ENCODE data around the gene LY6G6D. TPM values are rescaled to one million over a fixed set of nuclear protein-coding genes. Genes with fewer than 3 reads are reported as not detected.

LY6G6D gene
- total RNA-seq, 2 donors from 2014 or later, result not detected

DNA sequence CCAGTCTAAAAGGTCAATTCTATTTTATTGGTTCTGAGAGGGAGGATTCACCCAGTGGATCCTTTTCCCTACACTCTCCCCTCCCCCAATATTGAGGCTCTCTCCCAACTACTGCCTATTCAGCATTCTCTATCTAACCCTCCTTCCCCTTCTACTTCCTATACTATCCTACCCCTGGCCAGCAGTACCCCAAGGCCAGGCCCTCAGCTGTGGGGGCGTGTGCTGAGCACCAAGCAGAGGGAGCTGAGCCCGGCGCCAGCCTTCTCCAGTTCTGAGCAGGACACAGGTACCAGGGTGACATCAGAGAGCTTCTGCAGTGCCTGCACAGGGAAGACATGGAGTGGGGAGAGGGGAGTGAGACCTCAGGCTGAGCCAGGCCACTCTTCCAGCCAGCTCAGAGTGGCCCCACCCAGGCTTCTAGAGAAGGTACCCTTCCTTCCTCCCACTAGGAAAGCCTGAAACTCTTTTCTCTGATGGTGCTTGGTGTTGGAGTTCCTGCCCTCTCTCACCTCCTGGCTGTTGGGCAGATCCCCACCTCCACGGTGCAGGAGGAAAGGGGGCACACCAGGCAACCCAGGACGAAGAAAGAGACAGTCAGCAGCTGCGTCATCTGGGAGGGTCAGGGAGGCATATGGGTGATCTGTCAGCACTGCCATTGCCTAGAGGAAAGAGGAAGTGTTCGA, 12.0 kb downstream of the LY6G6D start:
- TF ChIP-seq POLR2A (IDR thresholded peaks at IDR 0.05) (no peak), POLR2AphosphoS5 (IDR thresholded peaks at IDR 0.05) (no peak)
- TF ChIP-seq, protein P1, sequence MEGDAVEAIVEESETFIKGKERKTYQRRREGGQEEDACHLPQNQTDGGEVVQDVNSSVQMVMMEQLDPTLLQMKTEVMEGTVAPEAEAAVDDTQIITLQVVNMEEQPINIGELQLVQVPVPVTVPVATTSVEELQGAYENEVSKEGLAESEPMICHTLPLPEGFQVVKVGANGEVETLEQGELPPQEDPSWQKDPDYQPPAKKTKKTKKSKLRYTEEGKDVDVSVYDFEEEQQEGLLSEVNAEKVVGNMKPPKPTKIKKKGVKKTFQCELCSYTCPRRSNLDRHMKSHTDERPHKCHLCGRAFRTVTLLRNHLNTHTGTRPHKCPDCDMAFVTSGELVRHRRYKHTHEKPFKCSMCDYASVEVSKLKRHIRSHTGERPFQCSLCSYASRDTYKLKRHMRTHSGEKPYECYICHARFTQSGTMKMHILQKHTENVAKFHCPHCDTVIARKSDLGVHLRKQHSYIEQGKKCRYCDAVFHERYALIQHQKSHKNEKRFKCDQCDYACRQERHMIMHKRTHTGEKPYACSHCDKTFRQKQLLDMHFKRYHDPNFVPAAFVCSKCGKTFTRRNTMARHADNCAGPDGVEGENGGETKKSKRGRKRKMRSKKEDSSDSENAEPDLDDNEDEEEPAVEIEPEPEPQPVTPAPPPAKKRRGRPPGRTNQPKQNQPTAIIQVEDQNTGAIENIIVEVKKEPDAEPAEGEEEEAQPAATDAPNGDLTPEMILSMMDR (IDR thresholded peaks at IDR 0.05), result no peak
- no peak for DNase-seq (ENCODE audit: low spot score)
- H3K27ac ChIP-seq, result peak overlapping the region in 1 of 2 donors; percentile 98
- intact Hi-C loops (cut with DNase I), result loop anchor here (5.0 kb wide), 2 partner anchors 45 to 170 kb away; partner anchors contain the start of genes EHMT2 and LY6G5C
- 68% methylated on average over 7 of the region's 7 CpGs for WGBS
- H3K4me1 ChIP-seq (replicated peaks), result peaks cover 4% of the 10 kb centered on the region
- H3K4me3 ChIP-seq, result no peak overlapping the region
- no peaks in the 10 kb centered on the region for H3K9me3 ChIP-seq
- H3K36me3 ChIP-seq, result peaks cover 4 to 7% of the 10 kb centered on the region in 2 donors
- no peaks in the 10 kb centered on the region for H3K27me3 ChIP-seq (replicated peaks; ENCODE audit: insufficient read depth)

DNA sequence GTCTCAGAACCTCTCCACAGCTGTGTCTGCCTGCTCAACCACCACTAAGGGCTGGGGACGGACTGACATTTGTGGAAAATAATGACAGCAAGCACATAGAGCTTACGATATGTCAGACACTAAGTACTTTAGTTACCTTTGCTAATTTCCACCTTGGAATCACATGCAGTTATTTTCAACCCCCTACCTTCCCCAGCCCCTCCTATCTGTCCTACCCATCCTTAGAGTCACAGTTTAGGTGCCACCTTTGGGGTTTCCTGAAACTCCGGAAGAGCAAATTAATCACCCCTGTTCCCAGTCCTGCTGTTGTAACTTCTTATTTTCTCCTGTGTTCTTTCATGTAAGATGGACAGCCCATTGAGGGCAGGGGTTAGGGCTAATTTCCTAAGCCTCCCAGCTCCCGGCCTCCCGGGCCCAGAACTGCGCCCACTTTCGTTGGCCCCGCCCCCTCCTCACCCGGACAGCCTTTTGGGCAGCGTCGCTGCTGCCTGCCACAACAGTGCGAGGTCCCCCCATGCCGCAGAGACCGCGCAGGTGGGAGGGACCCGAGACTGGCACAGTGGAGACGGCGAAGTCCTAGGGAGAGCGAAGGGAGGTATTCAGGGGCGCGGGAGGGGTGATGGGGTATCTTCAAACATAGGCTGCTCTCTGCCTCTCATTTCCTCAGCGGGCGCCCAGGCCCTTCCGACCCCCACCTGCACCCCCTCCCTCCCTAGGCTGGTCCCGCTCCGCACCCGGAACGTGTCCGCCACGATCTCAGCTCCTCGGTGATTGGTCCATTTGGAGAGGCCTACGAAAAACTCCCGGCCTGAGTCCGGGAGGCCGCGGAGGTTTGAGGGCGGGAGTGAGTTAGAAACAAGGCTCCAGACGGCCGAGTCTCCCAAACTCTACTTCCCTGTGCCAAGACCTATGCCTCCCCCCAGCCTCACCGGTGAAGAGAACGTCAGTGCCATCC, 12.8 kb downstream of the LY6G6D start:
- Histone ChIP-seq H3K27ac (peak overlapping the region; percentile 98 to 99), H3K4me1 (replicated peaks) (peaks cover 4% of the 10 kb centered on the region), H3K27me3 (replicated peaks; ENCODE audit: insufficient read depth) (no peaks in the 10 kb centered on the region), H3K4me3 (peak overlapping the region; percentile 83 to 88), H3K36me3 (peaks cover 4 to 14% of the 10 kb centered on the region in 2 donors), H3K9me3 (no peaks in the 10 kb centered on the region)
- WGBS, result 63% methylated on average over 41 of the region's 41 CpGs
- intact Hi-C loops (cut with DNase I), result loop anchor here (2.0 to 5.0 kb wide), 3 partner anchors 25 to 169 kb away; partner anchors contain the start of genes ABHD16A, EHMT2 and LY6G5C
- no peak for DNase-seq (ENCODE audit: low spot score)
- no peak for TF ChIP-seq POLR2A (IDR thresholded peaks at IDR 0.05)
- TF ChIP-seq POLR2AphosphoS5 (IDR thresholded peaks at IDR 0.05), result no peak
- TF ChIP-seq, protein P1 (IDR thresholded peaks at IDR 0.05), result no peak

DNA sequence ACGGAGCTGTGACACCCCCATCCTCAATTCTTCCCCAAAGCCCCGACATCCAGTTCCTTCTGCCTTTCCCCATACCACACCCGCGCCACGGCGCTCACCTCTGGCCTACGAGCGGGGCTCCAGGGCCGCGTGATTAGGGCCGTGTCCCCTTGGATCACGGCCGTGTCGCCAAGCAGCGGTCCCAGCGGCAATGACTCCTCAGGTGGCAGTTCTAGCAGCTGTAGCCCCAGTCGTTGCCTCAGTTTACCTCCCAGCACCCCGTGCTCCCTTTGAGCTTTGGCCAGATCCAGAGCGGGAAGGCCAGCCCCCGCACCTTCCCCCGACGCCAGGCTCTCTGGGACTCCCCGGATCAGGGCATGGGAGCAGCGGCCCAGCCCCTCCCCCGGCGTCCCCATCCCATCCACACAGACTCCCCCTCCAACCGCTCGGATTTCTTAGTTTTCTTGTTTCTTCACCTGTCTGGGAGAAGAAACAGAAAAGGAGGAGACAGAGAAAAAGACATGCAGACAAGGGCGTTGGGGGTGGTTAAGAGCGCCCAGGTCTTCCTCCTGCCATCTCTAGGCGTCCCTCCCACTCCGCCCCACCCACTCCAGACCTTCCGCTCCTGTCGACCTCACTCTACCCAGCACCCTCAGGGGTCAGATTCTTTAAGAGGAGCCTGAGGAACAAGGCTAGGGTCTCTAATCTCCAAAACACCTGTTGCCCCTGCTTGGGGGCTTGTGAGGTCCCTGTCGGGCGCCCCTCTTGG, 13.8 kb downstream of the LY6G6D start, which contains the start of gene DDAH2:
Gene DDAH2 (minus strand): TSS at position 533 of the 748 bp plus-strand sequence. CDS start 138 bp downstream, at position 395.
- TF ChIP-seq, protein P1 (IDR thresholded peaks at IDR 0.05), result peak in 1 of 4 experiments; percentile 48
- no peak for TF ChIP-seq POLR2AphosphoS5 (IDR thresholded peaks at IDR 0.05)
- peaks cover 7% of the 10 kb centered on the region for H3K4me1 ChIP-seq (replicated peaks)
- intact Hi-C loops (cut with DNase I), result loop anchor here (2.0 to 5.0 kb wide), 3 partner anchors 26 to 168 kb away; partner anchors contain the start of genes ABHD16A, EHMT2 and LY6G5C
- H3K4me3 ChIP-seq, result peak within 1 kb of the TSS; percentile 83 to 88
- 6% methylated on average over 36 of the region's 36 CpGs for WGBS
- peak within 1 kb of the TSS; percentile 98 to 99 for H3K27ac ChIP-seq
- no peaks in the 10 kb centered on the region for H3K9me3 ChIP-seq
- H3K27me3 ChIP-seq (replicated peaks; ENCODE audit: insufficient read depth), result no peaks in the 10 kb centered on the region
- H3K36me3 ChIP-seq, result peaks cover 4 to 14% of the 10 kb centered on the region in 2 donors
- DNase-seq (ENCODE audit: low spot score), result no peak

DNA sequence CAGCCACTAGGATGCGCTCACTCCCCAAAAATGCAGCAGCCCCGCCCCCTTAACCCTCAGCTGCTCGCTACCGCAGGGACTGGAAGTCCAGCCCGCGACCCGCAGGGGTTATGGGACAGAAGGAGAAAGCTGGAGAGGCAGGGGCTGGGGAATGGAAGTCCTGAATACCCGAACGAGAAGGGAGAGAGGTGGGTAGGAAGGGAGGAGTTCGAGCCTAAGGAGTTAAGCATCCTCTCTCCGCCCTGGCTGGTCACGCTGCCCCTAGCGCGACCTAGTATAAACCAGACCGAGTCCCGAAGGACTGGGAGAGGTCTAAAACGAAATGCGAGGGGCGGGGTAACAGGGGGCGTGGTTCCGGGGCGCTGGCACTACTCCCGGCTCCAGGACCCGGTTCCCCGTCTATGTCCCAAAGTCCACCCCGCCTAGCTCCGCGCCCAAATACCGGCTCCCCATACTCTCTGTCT, 14.4 kb downstream of the LY6G6D start:
- H3K36me3 ChIP-seq, result peaks cover 4 to 14% of the 10 kb centered on the region in 2 donors
- under 1% methylated on average over 29 of the region's 29 CpGs for WGBS
- H3K4me3 ChIP-seq, result peak overlapping the region; percentile 83 to 88

More for the DNA sequence above, 14.4 kb downstream of the LY6G6D start:
- intact Hi-C loops (cut with DNase I), result loop anchor here (2.0 to 5.0 kb wide), 3 partner anchors 27 to 168 kb away; partner anchors contain the start of genes ABHD16A, EHMT2 and LY6G5C
- peak; percentile 88 for DNase-seq (ENCODE audit: low spot score)
- TF ChIP-seq POLR2AphosphoS5 (IDR thresholded peaks at IDR 0.05), result peak; percentile 81
- peak; percentile 70 for TF ChIP-seq POLR2A (IDR thresholded peaks at IDR 0.05)
- TF ChIP-seq, protein P1 (IDR thresholded peaks at IDR 0.05), result peak in 3 of 4 experiments; percentile 68 to 82 (median 77)
- Histone ChIP-seq H3K27me3 (replicated peaks; ENCODE audit: insufficient read depth) (no peaks in the 10 kb centered on the region), H3K9me3 (no peaks in the 10 kb centered on the region), H3K27ac (peak overlapping the region; percentile 98 to 99), H3K4me1 (replicated peaks) (peaks cover 10% of the 10 kb centered on the region)

All from prostate gland (tissue), 2 donors.